Thoracic aorta (tissue), 2 donors: ENCODE results near the gene UROC1. TPM values are rescaled to one million over a fixed set of nuclear protein-coding genes. Genes with fewer than 3 reads are reported as not detected.
A peak's percentile ranks its signal among the peaks of the same experiment; 100 is the strongest.

ENCODE experiments used
- ATAC-seq: fragments of 150-250 bp; one replicate; pipeline ENCODE4 v1.8.0; 2017; ENCODE audit warnings: low read depth; ENCODE audit not compliant: insufficient number of reproducible peaks, low FRiP score
- DNase-seq: peaks from one replicate; pipeline ENCODE4 v3.0.0-alpha.2; 2020; ENCODE audit warnings: low spot score
- H3K27ac ChIP-seq, 2 donors: fragments of 200-600 bp; sonication (generic); 1 replicate in 1 of 2; 2 replicates in 1 of 2; pipeline ENCODE4 v1.5.1; 2016; ENCODE audit warnings: mild to moderate bottlenecking in 2 of 2, moderate library complexity in 2 of 2
- H3K27me3 ChIP-seq: fragments of 200-600 bp; sonication (generic); replicated peaks from 2 replicates; pipeline ENCODE4 v1.6.0; 2016; ENCODE audit warnings: mild to moderate bottlenecking; ENCODE audit not compliant: insufficient read depth
- H3K36me3 ChIP-seq: fragments of 200-600 bp; sonication (generic); one replicate; pipeline ENCODE4 v1.5.1; 2016
- H3K4me1 ChIP-seq, 2 donors: fragments of 200-600 bp; sonication (generic); 1 replicate in 1 of 2; 2 replicates in 1 of 2; pipeline versions ENCODE4 v1.5.1 to v1.6.0; 2016; ENCODE audit warnings: low read depth in 2 of 2, mild to moderate bottlenecking in 1 of 2; ENCODE audit not compliant: control insufficient read depth in 1 of 2
- H3K4me3 ChIP-seq: fragments of 200-600 bp; sonication (generic); 2 replicates; pipeline ENCODE4 v1.5.1; 2016; ENCODE audit warnings: mild to moderate bottlenecking
- H3K9me3 ChIP-seq: fragments of 200-600 bp; sonication (generic); 2 replicates; pipeline ENCODE4 v1.5.1; 2016
- total RNA-seq, 2 donors: library from RNA; depleted of rRNA; stranded (reverse); fragments of >200 nt; gene quantifications; one replicate each; pipeline versions ENCODE4 v1.1.0 to v1.2.3, GENCODE V29; 2016
- TF ChIP-seq, protein P1 (sequence below): fragments of 200-600 bp; sonication (generic); IDR thresholded peaks from one replicate; pipeline ENCODE4 v1.5.1; 2019; ENCODE audit warnings: antibody characterized with exemption

UROC1 gene
- total RNA-seq, 2 donors from 2014 or later: not detected

DNA sequence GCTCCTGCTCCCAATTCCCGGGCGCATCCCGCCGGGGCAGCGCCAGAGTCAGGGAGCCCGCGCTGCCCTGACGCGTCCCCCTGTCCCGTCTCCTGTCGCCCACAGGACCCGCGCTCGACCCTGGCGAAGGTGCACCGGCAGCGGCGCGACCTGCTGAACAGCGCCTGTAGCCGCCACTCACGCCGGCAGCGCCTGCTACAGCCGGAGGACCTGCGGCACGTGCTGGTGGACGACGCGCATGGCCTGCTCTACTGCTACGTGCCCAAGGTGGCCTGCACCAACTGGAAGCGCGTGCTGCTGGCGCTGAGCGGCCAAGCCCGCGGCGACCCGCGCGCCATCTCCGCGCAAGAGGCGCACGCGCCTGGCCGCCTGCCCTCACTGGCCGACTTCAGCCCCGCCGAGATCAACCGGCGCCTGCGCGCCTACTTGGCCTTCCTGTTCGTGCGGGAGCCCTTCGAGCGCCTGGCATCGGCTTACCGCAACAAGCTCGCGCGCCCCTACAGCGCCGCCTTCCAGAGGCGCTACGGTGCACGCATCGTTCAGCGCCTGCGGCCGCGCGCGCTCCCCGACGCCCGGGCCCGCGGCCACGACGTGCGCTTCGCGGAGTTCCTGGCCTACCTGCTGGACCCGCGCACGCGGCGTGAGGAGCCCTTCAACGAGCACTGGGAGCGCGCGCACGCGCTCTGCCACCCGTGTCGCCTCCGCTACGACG lies 24.2 kb upstream of the UROC1 start:
- no peak overlapping the region for H3K27ac ChIP-seq
- H3K9me3 ChIP-seq: no peaks in the 10 kb centered on the region
- H3K4me3 ChIP-seq: no peak overlapping the region
- no peak for ATAC-seq
- no peaks in the 10 kb centered on the region for H3K36me3 ChIP-seq
- peaks cover 3 to 17% of the 10 kb centered on the region in 2 donors for H3K4me1 ChIP-seq
- no peak for DNase-seq
- TF ChIP-seq, protein P1, sequence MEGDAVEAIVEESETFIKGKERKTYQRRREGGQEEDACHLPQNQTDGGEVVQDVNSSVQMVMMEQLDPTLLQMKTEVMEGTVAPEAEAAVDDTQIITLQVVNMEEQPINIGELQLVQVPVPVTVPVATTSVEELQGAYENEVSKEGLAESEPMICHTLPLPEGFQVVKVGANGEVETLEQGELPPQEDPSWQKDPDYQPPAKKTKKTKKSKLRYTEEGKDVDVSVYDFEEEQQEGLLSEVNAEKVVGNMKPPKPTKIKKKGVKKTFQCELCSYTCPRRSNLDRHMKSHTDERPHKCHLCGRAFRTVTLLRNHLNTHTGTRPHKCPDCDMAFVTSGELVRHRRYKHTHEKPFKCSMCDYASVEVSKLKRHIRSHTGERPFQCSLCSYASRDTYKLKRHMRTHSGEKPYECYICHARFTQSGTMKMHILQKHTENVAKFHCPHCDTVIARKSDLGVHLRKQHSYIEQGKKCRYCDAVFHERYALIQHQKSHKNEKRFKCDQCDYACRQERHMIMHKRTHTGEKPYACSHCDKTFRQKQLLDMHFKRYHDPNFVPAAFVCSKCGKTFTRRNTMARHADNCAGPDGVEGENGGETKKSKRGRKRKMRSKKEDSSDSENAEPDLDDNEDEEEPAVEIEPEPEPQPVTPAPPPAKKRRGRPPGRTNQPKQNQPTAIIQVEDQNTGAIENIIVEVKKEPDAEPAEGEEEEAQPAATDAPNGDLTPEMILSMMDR: no peak
- no peaks in the 10 kb centered on the region for H3K27me3 ChIP-seq

DNA sequence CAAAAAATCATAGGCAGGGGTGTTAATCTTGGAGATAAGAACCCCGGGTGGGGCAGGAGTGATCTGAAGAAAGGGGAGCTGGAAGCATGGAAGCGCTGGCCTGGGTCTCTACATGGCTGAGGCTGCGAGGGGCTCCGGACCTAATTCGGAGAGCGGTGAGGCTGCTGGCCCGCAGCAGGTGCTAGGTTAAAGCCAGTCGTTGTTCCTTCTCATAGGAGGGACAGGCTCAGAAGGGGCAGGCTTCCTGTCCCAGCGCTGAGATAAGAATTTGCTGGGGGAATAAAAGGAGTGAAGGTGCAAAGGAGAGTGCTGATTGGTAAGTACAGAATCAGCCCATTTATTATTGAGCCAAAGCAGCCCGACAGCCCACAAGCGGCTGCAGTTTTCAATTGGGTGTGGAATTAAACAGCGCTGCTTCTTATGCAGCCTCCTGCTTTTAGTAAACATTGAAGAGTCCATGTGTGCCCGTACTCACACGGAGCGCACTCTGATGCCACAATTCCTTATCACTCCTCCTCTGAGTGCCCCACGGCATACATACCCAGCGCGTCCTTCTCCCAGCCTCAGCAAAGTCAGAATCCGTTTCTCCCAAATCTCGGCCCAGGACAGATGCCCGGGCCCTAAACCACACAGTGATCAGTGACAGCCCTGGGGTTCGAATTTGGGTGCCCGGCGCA lies 23.5 kb upstream of the UROC1 start:
- Histone ChIP-seq H3K27me3 (no peaks in the 10 kb centered on the region), H3K4me1 (peaks cover 3 to 17% of the 10 kb centered on the region in 2 donors)
- ATAC-seq: no peak

DNA sequence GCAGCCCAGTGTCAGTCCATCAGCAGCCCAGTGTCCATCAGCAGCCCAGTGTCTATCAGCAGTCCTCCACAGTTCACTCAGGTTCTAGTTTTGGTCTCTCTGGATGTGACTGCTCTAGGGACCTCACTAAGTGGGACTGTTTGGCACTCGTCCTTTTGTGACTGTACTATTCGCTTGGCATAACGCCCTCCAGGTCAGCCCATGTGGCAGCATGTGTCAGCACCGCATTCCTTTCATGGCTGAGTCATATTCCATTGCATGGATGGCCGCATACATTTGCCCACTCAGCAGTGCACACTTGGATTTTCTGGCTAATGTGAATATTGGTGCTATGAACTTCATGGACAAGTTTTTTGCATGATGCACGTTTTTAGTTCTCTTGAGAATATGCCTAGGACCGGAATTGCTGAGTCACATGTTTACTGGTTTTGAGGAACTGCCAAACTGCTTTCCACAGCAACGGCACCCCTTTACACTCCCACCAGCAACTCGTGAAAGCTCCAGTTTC lies 22.8 kb upstream of the UROC1 start:
- H3K27me3 ChIP-seq: no peaks in the 10 kb centered on the region
- H3K4me3 ChIP-seq: no peak overlapping the region
- ATAC-seq (peak; percentile 56), DNase-seq (peak; percentile 29)
- H3K36me3 ChIP-seq: no peaks in the 10 kb centered on the region
- TF ChIP-seq, protein P1: no peak
- no peak overlapping the region for H3K27ac ChIP-seq
- H3K4me1 ChIP-seq: peaks cover 3 to 17% of the 10 kb centered on the region in 2 donors
- H3K9me3 ChIP-seq: no peaks in the 10 kb centered on the region

More for the DNA sequence above, 23.5 kb upstream of the UROC1 start:
- Histone ChIP-seq H3K9me3 (no peaks in the 10 kb centered on the region), H3K4me3 (no peak overlapping the region), H3K36me3 (no peaks in the 10 kb centered on the region), H3K27ac (no peak overlapping the region)
- TF ChIP-seq, protein P1: no peak
- DNase-seq: no peak

- no peak overlapping the region for H3K27ac ChIP-seq
- no peaks in the 10 kb centered on the region for H3K27me3 ChIP-seq
- no peak for ATAC-seq
- no peaks in the 10 kb centered on the region for H3K9me3 ChIP-seq
- H3K36me3 ChIP-seq: no peaks in the 10 kb centered on the region
- peaks cover 3 to 17% of the 10 kb centered on the region in 2 donors for H3K4me1 ChIP-seq
- no peak overlapping the region for H3K4me3 ChIP-seq
- TF ChIP-seq, protein P1: no peak
- no peak for DNase-seq
Observed at GRCh38 chr3:126539558-126540250, 22.1 kb upstream of the UROC1 start.

GRCh38 chr3:126538966-126539365 lies 21.4 kb upstream of the UROC1 start:
- H3K4me3 ChIP-seq: no peak overlapping the region
- H3K27me3 ChIP-seq: no peaks in the 10 kb centered on the region
- no peak overlapping the region for H3K27ac ChIP-seq
- H3K4me1 ChIP-seq: peaks cover 3 to 17% of the 10 kb centered on the region in 2 donors
- TF ChIP-seq, protein P1: no peak
- H3K9me3 ChIP-seq: no peaks in the 10 kb centered on the region
- ATAC-seq (no peak), DNase-seq (no peak)
- H3K36me3 ChIP-seq: no peaks in the 10 kb centered on the region
